Measurements from ENCODE around the gene LSP1.

The LSP1 gene

DNA sequence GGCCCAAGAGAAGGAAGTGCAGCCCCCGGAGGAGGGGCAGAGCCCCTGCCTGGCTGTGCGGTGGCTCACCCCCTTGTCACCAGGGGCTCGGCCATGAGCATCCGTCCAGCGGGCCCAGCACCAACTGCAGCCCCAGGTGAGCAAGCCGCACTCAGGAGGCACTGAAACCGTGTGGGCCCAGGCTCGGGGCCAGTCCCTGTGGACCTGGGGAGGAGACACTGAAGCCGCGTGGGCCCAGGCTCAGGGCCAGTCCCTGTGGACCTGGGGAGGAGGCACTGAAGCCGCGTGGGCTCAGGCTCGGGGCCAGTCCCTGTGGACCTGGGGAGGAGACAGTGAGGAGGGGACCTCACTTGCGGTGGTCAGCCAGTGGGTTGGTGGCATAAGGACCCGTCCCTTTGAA, 13.9 kb downstream of the LSP1 start:
- DNase-seq = no peak
- peaks cover 29% of the 10 kb centered on the region for H3K27me3 Mint-ChIP-seq (ENCODE audit: low read depth, poor library complexity)
- peaks cover 26% of the 10 kb centered on the region for H3K4me1 Mint-ChIP-seq
- no peak overlapping the region for H3K27ac Mint-ChIP-seq
- no peak for TF ChIP-seq CTCF (IDR thresholded peaks at IDR 0.05)
- no peaks in the 10 kb centered on the region for H3K9me3 Mint-ChIP-seq
- H3K36me3 Mint-ChIP-seq (ENCODE audit: low read depth) = no peaks in the 10 kb centered on the region
- H3K4me3 Mint-ChIP-seq = no peak overlapping the region

DNA sequence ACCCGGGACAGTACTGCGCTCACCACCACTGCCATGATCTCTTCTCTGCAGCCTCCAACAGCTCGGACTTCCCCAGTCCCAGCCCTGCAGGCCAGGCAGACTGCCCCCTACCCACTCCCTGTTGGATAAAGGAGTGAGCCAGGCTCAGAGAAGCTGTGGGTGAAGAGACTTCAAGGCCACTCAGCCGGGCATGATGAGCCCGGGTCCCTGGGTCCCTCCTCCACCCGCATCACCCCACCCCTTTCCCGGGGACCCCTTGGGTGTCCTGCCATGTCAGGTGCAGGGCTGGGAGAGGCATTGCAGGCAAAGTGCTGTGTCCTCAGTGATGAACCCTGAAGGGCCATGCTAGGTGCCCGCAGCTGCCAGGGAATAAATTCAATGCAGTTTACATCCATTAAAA, 14.5 kb downstream of the LSP1 start:
- TF ChIP-seq CTCF (IDR thresholded peaks at IDR 0.05) = no peak
- DNase-seq = no peak

GRCh38 chr11:1868056-1868635, 15.3 kb downstream of the LSP1 start:
- Mint-ChIP-seq H3K4me3 (no peak overlapping the region), H3K4me1 (peaks cover 34% of the 10 kb centered on the region), H3K36me3 (ENCODE audit: low read depth) (no peaks in the 10 kb centered on the region), H3K27me3 (ENCODE audit: low read depth, poor library complexity) (peaks cover 27% of the 10 kb centered on the region), H3K27ac (no peak overlapping the region), H3K9me3 (no peaks in the 10 kb centered on the region)
- no peak for DNase-seq
- TF ChIP-seq CTCF (IDR thresholded peaks at IDR 0.05) = no peak

More for the DNA sequence above, 14.5 kb downstream of the LSP1 start:
- Mint-ChIP-seq H3K27me3 (ENCODE audit: low read depth, poor library complexity) (peaks cover 29% of the 10 kb centered on the region), H3K36me3 (ENCODE audit: low read depth) (no peaks in the 10 kb centered on the region), H3K27ac (no peak overlapping the region), H3K4me3 (no peak overlapping the region), H3K9me3 (no peaks in the 10 kb centered on the region), H3K4me1 (peaks cover 27% of the 10 kb centered on the region)

GRCh38 chr11:1868636-1869291, 15.9 kb downstream of the LSP1 start:
- no peak for TF ChIP-seq CTCF (IDR thresholded peaks at IDR 0.05)
- Mint-ChIP-seq H3K4me3 (no peak overlapping the region), H3K9me3 (no peaks in the 10 kb centered on the region), H3K4me1 (peaks cover 40% of the 10 kb centered on the region), H3K36me3 (ENCODE audit: low read depth) (no peaks in the 10 kb centered on the region), H3K27me3 (ENCODE audit: low read depth, poor library complexity) (peaks cover 30% of the 10 kb centered on the region), H3K27ac (no peak overlapping the region)
- no peak for DNase-seq

GRCh38 chr11:1869427-1870325, 16.8 kb downstream of the LSP1 start:
- Mint-ChIP-seq H3K9me3 (no peaks in the 10 kb centered on the region), H3K27me3 (ENCODE audit: low read depth, poor library complexity) (peaks cover 30% of the 10 kb centered on the region), H3K36me3 (ENCODE audit: low read depth) (no peaks in the 10 kb centered on the region), H3K27ac (no peak overlapping the region), H3K4me1 (peaks cover 41% of the 10 kb centered on the region), H3K4me3 (no peak overlapping the region)
- no peak for DNase-seq
- no peak for TF ChIP-seq CTCF (IDR thresholded peaks at IDR 0.05)
